Hippocampal formation (tissue), 2 donors: ENCODE data around the gene HIVEP3.

Experiments
- DNase-seq, 2 donors: peaks; one replicate each; lab custom pipeline; 2025; lab: John Stamatoyannopoulos, UW

The HIVEP3 gene

GRCh38 chr1:41583658-41584547, 334.8 kb downstream of the HIVEP3 start:
- DNase-seq, result no peak

GRCh38 chr1:41582851-41583657, 335.7 kb downstream of the HIVEP3 start:
- DNase-seq, result no peak

- no peak for DNase-seq
Measured at GRCh38 chr1:41582351-41582750, 336.4 kb downstream of the HIVEP3 start.

GRCh38 chr1:41582004-41582325, 336.8 kb downstream of the HIVEP3 start:
- no peak for DNase-seq

DNA sequence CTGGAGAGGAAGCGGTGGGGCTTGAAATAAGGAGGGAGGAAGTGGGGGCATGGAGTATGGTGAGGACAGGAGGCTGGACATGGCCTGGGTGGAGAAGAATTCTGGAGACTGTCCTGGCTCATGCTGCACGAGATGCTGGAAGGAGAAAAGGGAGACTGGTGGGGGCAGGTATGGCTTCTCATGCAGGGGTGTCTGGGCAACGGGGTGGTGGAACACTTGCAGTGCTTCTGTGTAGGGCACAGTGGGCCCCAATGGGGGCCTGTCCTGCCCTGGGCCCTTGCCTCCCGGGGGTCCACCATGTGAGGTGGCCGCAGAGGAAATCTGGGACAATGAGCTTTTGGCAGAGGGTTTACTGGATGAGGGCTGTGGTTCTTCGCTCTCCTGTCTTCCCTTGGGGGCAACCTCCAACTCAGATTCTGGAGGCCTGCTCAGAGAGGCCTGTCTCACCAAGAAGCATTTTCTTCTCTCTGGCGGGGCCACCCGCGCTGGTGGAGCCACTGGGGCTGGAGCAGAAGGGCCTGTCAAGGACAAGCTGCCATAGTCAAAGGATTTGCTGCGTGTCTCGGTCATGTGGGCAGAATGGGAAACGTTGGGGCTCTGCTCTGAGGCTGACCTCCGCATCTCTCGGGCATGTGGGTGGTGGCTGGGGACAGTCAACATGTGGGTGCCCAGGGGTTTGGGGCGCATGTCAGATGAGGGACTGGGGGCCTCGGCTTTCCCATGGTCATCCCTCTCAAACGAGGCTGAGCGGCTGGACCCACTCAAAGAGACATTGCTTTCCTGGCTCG, 337.3 kb downstream of the HIVEP3 start:
- DNase-seq, result no peak

- DNase-seq, result no peak
Measured at GRCh38 chr1:41580520-41581172, 338.1 kb downstream of the HIVEP3 start.

DNA sequence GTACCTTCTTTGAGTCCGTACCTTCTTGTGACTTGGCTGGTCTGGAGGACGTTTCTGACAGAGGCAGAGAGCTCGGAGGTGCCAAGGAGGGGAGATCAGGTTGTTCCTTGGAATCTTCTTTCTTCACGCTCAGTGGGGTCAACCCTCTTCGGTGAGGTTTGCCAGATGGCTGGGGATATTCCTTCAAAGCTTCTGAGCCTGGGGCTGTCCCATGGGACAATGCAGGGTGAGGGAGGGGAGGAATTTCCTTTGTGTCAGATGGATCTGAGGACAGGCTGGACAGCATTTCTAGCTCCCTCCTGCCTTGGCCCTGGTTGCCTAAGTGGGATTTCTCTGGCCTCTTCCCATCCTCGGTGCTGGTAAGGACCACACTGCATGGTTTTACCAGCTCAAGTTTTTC, 338.7 kb downstream of the HIVEP3 start:
- no peak for DNase-seq

- DNase-seq, result no peak
Measured at GRCh38 chr1:41578712-41579335, 339.9 kb downstream of the HIVEP3 start.

DNA sequence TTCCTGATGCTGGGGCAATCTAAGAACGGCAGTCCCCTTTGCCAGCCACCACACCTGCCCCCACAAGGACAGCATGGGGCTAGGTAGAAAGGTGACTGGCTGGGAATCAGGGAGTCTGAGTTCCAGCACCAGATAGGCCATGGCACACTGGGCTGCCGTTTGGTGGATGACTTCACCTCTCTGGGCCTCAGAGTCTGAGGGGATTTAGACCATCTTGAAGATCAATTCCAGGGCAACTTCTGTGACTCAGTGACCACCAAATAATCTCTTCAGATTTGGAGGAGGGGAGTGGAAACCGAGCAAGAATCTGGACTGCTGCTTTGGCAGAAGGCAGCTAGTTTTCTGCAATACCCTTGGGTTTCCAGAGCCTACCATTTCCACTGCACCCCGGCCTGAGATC, 342.1 kb downstream of the HIVEP3 start:
- DNase-seq, result no peak

- no peak for DNase-seq
Measured at GRCh38 chr1:41576206-41576605, 342.5 kb downstream of the HIVEP3 start.

- DNase-seq, result no peak
Measured at GRCh38 chr1:41574842-41575241, 343.9 kb downstream of the HIVEP3 start.

- DNase-seq, result peak; percentile 79 to 89
Measured at GRCh38 chr1:41573785-41574713, 344.7 kb downstream of the HIVEP3 start.

- DNase-seq, result no peak
Measured at GRCh38 chr1:41573194-41573593, 345.5 kb downstream of the HIVEP3 start.

- no peak for DNase-seq
Measured at GRCh38 chr1:41572224-41572623, 346.5 kb downstream of the HIVEP3 start.

- DNase-seq, result no peak
Measured at GRCh38 chr1:41571041-41571440, 347.7 kb downstream of the HIVEP3 start.

GRCh38 chr1:41568204-41568603, 350.5 kb downstream of the HIVEP3 start:
- DNase-seq, result no peak

DNA sequence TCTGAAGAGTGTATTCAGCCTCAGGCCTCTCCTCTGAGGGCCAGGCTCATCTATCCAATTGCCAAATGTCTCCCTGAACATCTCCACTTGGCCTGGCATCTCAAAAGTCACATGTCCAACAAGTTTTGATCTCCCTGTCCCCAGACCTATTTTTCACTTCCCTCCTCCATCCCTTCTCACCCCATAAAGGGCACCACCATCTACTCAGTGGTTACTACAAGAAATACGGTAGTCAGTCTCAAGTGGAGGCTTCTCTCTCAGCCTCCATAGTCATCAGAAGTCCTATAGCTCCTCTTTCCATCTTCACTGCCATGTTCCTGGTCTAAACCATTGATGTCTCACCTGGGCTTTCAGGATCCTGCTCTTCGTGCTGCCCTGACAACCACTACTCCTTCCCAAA, 351.8 kb downstream of the HIVEP3 start:
- DNase-seq, result no peak

GRCh38 chr1:41566274-41566885, 352.3 kb downstream of the HIVEP3 start:
- DNase-seq, result no peak

DNA sequence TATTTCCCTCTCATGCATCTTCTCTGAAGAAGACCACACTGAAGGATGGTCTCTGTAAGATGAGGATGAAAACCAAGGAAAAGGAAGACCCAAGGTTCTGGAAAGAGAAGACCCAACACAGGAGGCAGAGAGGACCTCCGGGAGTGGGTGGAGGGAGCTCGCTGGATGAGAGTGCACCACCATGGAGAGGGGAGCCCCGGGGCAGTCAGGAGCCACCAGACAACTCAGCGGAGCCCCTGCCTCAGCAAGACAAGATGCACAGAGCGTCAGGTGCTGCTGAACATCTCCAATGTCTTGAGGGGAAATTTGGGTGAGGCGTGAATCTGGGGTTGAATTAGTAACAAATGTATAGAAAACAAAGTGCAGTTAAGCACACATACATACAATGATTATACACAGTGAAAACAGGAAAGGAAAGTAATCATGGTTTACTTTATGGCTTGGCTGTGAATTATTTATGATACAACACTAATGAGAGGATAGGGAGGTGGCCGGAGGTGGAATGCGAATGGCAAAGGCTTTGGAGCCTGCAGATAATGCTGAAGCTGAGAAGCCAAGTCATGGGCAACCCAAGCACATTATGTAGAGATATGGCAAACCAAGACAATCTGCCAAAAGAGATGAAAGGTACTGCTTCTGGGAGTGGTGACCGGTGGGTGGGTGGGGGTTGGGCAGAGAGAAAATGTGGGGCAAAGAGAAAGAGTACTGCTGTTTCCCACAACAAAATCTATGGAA, 353.8 kb downstream of the HIVEP3 start:
- no peak for DNase-seq
